MM.1S (cell line): ENCODE measurements around the gene LKAAEAR1.

Experiments used
- EZH2phosphoT487 ChIP-seq: fragments of 300-600 bp; sonication (generic); IDR thresholded peaks from 2 replicates; pipeline ENCODE4 v1.6.1; 2018; ENCODE audit warnings: antibody characterized with exemption, low read length
- TF ChIP-seq, protein P1 (sequence below): fragments of 300-600 bp; sonication (generic); IDR thresholded peaks from 2 replicates; pipeline ENCODE4 v1.5.1; 2016; ENCODE audit warnings: antibody characterized with exemption, low read length, mixed read lengths

DNA sequence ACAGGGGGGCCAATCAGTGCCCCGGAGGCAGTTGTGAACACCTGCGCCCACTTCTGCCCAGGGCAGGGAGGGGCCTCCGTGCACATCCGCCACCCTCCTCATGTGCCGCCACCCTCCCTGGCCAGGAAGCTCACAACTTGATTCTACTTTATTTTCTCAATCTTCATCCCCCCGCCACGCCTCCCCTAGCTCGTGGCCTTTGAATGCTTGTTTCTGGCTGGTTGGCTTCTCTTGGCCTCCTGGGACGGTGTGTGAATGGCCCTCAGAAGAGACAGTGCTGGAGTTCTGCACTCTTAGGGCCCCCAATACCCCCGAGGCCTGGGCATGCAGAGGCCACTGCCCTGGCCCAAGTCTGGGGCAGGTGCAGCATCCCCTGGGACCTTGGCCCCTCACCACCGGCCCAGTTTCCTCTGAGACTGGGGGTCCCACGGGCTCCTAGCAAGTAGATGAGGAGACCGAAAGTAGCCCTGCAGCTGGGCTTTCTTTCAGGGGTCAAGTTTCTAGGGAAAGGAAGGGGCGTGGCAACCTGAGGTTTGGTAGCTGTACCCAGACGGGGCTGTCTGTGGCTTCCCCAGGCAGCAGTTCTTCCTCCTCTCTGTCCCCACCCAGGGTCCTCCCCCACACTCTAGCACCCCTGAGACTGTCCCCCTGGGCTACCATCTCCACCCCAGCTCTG is 6.2 kb downstream of the LKAAEAR1 start:
- TF ChIP-seq, protein P1, sequence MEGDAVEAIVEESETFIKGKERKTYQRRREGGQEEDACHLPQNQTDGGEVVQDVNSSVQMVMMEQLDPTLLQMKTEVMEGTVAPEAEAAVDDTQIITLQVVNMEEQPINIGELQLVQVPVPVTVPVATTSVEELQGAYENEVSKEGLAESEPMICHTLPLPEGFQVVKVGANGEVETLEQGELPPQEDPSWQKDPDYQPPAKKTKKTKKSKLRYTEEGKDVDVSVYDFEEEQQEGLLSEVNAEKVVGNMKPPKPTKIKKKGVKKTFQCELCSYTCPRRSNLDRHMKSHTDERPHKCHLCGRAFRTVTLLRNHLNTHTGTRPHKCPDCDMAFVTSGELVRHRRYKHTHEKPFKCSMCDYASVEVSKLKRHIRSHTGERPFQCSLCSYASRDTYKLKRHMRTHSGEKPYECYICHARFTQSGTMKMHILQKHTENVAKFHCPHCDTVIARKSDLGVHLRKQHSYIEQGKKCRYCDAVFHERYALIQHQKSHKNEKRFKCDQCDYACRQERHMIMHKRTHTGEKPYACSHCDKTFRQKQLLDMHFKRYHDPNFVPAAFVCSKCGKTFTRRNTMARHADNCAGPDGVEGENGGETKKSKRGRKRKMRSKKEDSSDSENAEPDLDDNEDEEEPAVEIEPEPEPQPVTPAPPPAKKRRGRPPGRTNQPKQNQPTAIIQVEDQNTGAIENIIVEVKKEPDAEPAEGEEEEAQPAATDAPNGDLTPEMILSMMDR: no peak
- no peak for TF ChIP-seq EZH2phosphoT487
